GM12878 (cell line): ENCODE results near the gene COTL1. TPM values are rescaled to one million over a fixed set of nuclear protein-coding genes. Genes with fewer than 3 reads are reported as not detected.

ENCODE experiments used
- ATAC-seq: fragments of 200-7000 bp; cut with Tn5 transposase; 3 replicates; pipeline ENCODE4 v1.9.1; 2020; ENCODE audit warnings: mild to moderate bottlenecking, moderate library complexity
- BruUV-seq: library from RNA; stranded (reverse); fragments of 400-500 nt; replicated peaks from 2 replicates; lab custom pipeline; 2021; lab: Mats Ljungman, UMichigan
- CTCF ChIA-PET: fragments of 300-600 bp; sonication (Branson Sonifier 250); formaldehyde crosslinking; extraction: SDS; loops from one replicate; lab custom pipeline; 2021; ENCODE audit warnings: inconsistent platforms; lab: Yijun Ruan, JAX
- POLR2A ChIA-PET: fragments of 350-600 bp; formaldehyde crosslinking; extraction: SDS; loops from one replicate; lab custom pipeline; 2021; ENCODE audit warnings: inconsistent platforms; lab: Charles Lee
- RAD21 ChIA-PET: fragments of 300-600 bp; sonication (Branson Sonifier 250); formaldehyde crosslinking; loops from one replicate; lab custom pipeline; 2023; ENCODE audit warnings: antibody characterized with exemption; ENCODE audit not compliant: unreplicated experiment; lab: Charles Lee
- SMC1A ChIA-PET: fragments of 300-600 bp; sonication (Branson Sonifier 250); formaldehyde crosslinking; loops from one replicate; lab custom pipeline; 2023; ENCODE audit not compliant: unreplicated experiment, uncharacterized antibody; lab: Charles Lee
- DNase-seq: peaks from one replicate; pipeline ENCODE4 v3.0.0-alpha.2; 2011; ENCODE audit warnings: low read depth, low spot score
- FAIRE-seq: peaks from 3 replicates; lab custom pipeline; 2011; peaks lifted over from hg19 to GRCh38; lab: Jason Lieb, UNC
- H2AFZ ChIP-seq: 2 replicates; pipeline ENCODE4 v1.6.0; 2011; ENCODE audit warnings: low read depth, low read length, control low read depth; ENCODE audit not compliant: control insufficient read depth
- H3K27ac ChIP-seq: 2 replicates; pipeline ENCODE4 v1.5.1; 2011; ENCODE audit warnings: control low read depth; ENCODE audit not compliant: control insufficient read depth, insufficient read depth
- H3K27me3 ChIP-seq, 2 experiments: replicated peaks in 1 of 2; 2 replicates each; pipeline versions ENCODE4 v1.6.0 to v1.6.1; 2011; ENCODE audit warnings: low read length in 1 of 2; ENCODE audit not compliant: control insufficient read depth in 2 of 2, insufficient read depth in 2 of 2
- H3K36me3 ChIP-seq, 2 experiments: 2 replicates each; pipeline ENCODE4 v1.5.1; 2011; ENCODE audit warnings: low read length in 1 of 2; ENCODE audit not compliant: control insufficient read depth in 2 of 2, insufficient read depth in 2 of 2
- H3K4me1 ChIP-seq: 2 replicates; pipeline ENCODE4 v1.6.1; 2011; ENCODE audit warnings: mild to moderate bottlenecking, low read length, moderate library complexity, mixed read lengths; ENCODE audit not compliant: control insufficient read depth, insufficient read depth
- H3K4me2 ChIP-seq: 2 replicates; pipeline ENCODE4 v1.6.0; 2011; ENCODE audit warnings: control low read depth; ENCODE audit not compliant: control insufficient read depth, insufficient read depth
- H3K4me3 ChIP-seq: fragments of 200-600 bp; sonication (generic); 2 replicates; pipeline ENCODE4 v1.5.1; 2016
- H3K79me2 ChIP-seq: 2 replicates; pipeline ENCODE4 v1.6.0; 2011; ENCODE audit warnings: low read length; ENCODE audit not compliant: control insufficient read depth, insufficient read depth
- H3K9ac ChIP-seq: 2 replicates; pipeline ENCODE4 v1.8.0; 2011; ENCODE audit warnings: low read length, control low read depth, mixed read lengths; ENCODE audit not compliant: control insufficient read depth, insufficient read depth
- H3K9me3 ChIP-seq: replicated peaks from 3 replicates; pipeline ENCODE4 v1.5.1; 2011; ENCODE audit warnings: mild to moderate bottlenecking, low read length; ENCODE audit not compliant: control insufficient read depth, insufficient read depth
- H4K20me1 ChIP-seq: 2 replicates; pipeline ENCODE4 v1.6.0; 2011; ENCODE audit not compliant: control insufficient read depth, insufficient read depth
- ATF3 ChIP-seq: IDR thresholded peaks from 2 replicates; pipeline ENCODE4 v1.6.1; 2011; ENCODE audit warnings: low read depth, mild to moderate bottlenecking, low read length, moderate library complexity, borderline replicate concordance; ENCODE audit errors: extremely low read depth
- BCL11A ChIP-seq: IDR thresholded peaks from 2 replicates; pipeline ENCODE4 v1.6.1; 2011; ENCODE audit warnings: low read depth, low read length
- CBFB ChIP-seq: IDR thresholded peaks from 2 replicates; pipeline ENCODE4 v1.6.1; 2016; ENCODE audit warnings: antibody characterized with exemption, low read depth
- CBX5 ChIP-seq: sonication (generic); IDR thresholded peaks from 2 replicates; pipeline ENCODE4 v1.6.1; 2016; ENCODE audit warnings: low read depth, moderate library complexity, mild to moderate bottlenecking, inconsistent platforms
- FOXM1 ChIP-seq: IDR thresholded peaks from 2 replicates; pipeline ENCODE4 v1.6.1; 2012; ENCODE audit warnings: low read depth, mild to moderate bottlenecking, inconsistent platforms, low read length, moderate library complexity
- IKZF1 ChIP-seq: fragments of 450-650 bp; conservative IDR thresholded peaks from 2 replicates; pipeline ENCODE4 v1.6.1; 2017; ENCODE audit warnings: antibody characterized with exemption, mild to moderate bottlenecking
- MEF2B ChIP-seq: fragments of 450-650 bp; IDR thresholded peaks from 2 replicates; pipeline ENCODE4 v1.6.1; 2018; ENCODE audit warnings: mild to moderate bottlenecking, moderate library complexity; ENCODE audit not compliant: partially characterized antibody, poor library complexity, severe bottlenecking
- MYB ChIP-seq: fragments of 150-350 bp; IDR thresholded peaks from 2 replicates; pipeline ENCODE4 v1.6.1; 2014; ENCODE audit warnings: mild to moderate bottlenecking, low read depth, low read length, borderline replicate concordance
- PKNOX1 ChIP-seq: fragments of 450-650 bp; IDR thresholded peaks from 2 replicates; pipeline ENCODE4 v1.6.1; 2016; ENCODE audit warnings: mild to moderate bottlenecking
- SIN3A ChIP-seq: IDR thresholded peaks from 2 replicates; pipeline ENCODE4 v1.6.1; 2012; ENCODE audit warnings: low read depth, low read length, improper control_type of control experiment
- SPI1 ChIP-seq: IDR thresholded peaks from 2 replicates; pipeline ENCODE4 v1.6.1; 2011; ENCODE audit warnings: low read depth, mild to moderate bottlenecking, low read length, moderate library complexity, borderline replicate concordance; ENCODE audit not compliant: insufficient read depth
- TBL1XR1 ChIP-seq: IDR thresholded peaks from 2 replicates; pipeline ENCODE4 v1.6.1; 2012; ENCODE audit warnings: low read depth, low read length, improper control_type of control experiment
- TCF7 ChIP-seq: IDR thresholded peaks from 2 replicates; pipeline ENCODE4 v1.6.1; 2014; ENCODE audit warnings: antibody characterized with exemption, borderline replicate concordance
- ZSCAN29 ChIP-seq: fragments of 450-650 bp; IDR thresholded peaks from 2 replicates; pipeline ENCODE4 v1.6.1; 2017; ENCODE audit warnings: mild to moderate bottlenecking, moderate library complexity
- WGBS: methylation state at CpG from one replicate; pipeline ENCODE4 v1.1.6; 2016; ENCODE audit warnings: low lambda C conversion rate; ENCODE audit not compliant: insufficient replicate concordance, insufficient coverage; ENCODE audit errors: missing lambda C conversion rate; 5-methylcytosine and 5-hydroxymethylcytosine counted together
- in situ Hi-C: fragments of 300-500 bp; cut with MboI; formaldehyde crosslinking; loops from 9 replicates; pipeline ENCODE4 v1.14.3; 2018; ENCODE audit warnings: mixed read lengths
- intact Hi-C: fragments of 100-400 bp; cut with micrococcal nuclease; formaldehyde crosslinking; loops from one replicate; pipeline ENCODE4 v1.14.2; 2022; ENCODE audit not compliant: unreplicated experiment
- polyA plus RNA-seq, 11 experiments: library from polyadenylated mRNA; depleted of rRNA in 4 of 11; unstranded in 6 of 11; stranded (reverse) in 5 of 11; fragments of >200 nt; fragmentation: Nextera tagmentation in 4 of 11; fragmentation: Illumina TruSeq in 1 of 11; extraction: Ambion mirVana in 4 of 11; extraction: Trizol in 1 of 11; gene quantifications; 1 replicate in 1 of 11; 2 replicates in 10 of 11; pipeline versions ENCODE4 v1.2.1 to v1.2.3, GENCODE V29; 2011 to 2016; ENCODE audit warnings: inconsistent platforms in 2 of 11, missing spikeins in 2 of 11, low read depth in 1 of 11
- total RNA-seq, 4 experiments: library from RNA; depleted of rRNA in 3 of 4; stranded (reverse); fragments of >200 nt in 3 of 4; fragmentation: Illumina TruSeq in 1 of 4; extraction: Trizol in 1 of 4; gene quantifications; 2 replicates each; pipeline versions ENCODE4 v1.2.1 to v1.2.3, GENCODE V29; 2013 to 2021
- TF ChIP-seq, protein P1 (sequence below): fragments of 450-650 bp; IDR thresholded peaks from 2 replicates; pipeline ENCODE4 v1.6.1; 2017; ENCODE audit warnings: mild to moderate bottlenecking

The COTL1 gene
- total and polyA plus RNA-seq, 10 of the 15 experiments (the other 5 are each of a cell fraction or from before 2014, with no cell fraction given) = 140 to 894 (median 330) TPM

- H3K27ac ChIP-seq = no peak overlapping the region
- BruUV-seq = no TSS peak
- peaks cover 68% of the 10 kb centered on the region for H3K79me2 ChIP-seq
- no peak overlapping the region for H3K9ac ChIP-seq
- ChIA-PET RAD21 (interaction anchor here (0.7 kb wide), 1 partner anchor 16 kb away, joined by 3 read pairs; no protein-coding TSS in a partner anchor), CTCF (interaction anchor here (0.9 kb wide), 1 partner anchor 67 kb away, joined by 3 read pairs; no protein-coding TSS in a partner anchor), SMC1A (interaction anchor here (1.0 kb wide), 1 partner anchor 41 kb away, joined by 4 read pairs; no protein-coding TSS in a partner anchor), POLR2A (interaction anchor here (1.1 kb wide), 1 partner anchor 11 kb away, joined by 3 read pairs; no protein-coding TSS in a partner anchor)
- peaks cover 24 to 25% of the 10 kb centered on the region in 2 experiments for H3K36me3 ChIP-seq
- in situ Hi-C loops = no loop called here
- H3K4me2 ChIP-seq = no peak overlapping the region
- DNase-seq = no peak
- no peak overlapping the region for H2AFZ ChIP-seq
- H3K4me1 ChIP-seq = peaks cover 24% of the 10 kb centered on the region
- ATAC-seq = no peak
- intact Hi-C loops = no loop called here
- no peaks in the 10 kb centered on the region for H4K20me1 ChIP-seq
- 29% methylated on average over 8 of the region's 8 CpGs for WGBS
- no peaks in the 10 kb centered on the region for H3K9me3 ChIP-seq
- H3K4me3 ChIP-seq = no peak overlapping the region
- TF ChIP-seq ZSCAN29 (no peak), MYB (no peak), TBL1XR1 (no peak), TCF7 (no peak), CBX5 (no peak), MEF2B (no peak), FOXM1 (no peak), SIN3A (no peak), CBFB (no peak), SPI1 (no peak), BCL11A (no peak), PKNOX1 (no peak), ATF3 (no peak), IKZF1 (no peak)
- TF ChIP-seq, protein P1, sequence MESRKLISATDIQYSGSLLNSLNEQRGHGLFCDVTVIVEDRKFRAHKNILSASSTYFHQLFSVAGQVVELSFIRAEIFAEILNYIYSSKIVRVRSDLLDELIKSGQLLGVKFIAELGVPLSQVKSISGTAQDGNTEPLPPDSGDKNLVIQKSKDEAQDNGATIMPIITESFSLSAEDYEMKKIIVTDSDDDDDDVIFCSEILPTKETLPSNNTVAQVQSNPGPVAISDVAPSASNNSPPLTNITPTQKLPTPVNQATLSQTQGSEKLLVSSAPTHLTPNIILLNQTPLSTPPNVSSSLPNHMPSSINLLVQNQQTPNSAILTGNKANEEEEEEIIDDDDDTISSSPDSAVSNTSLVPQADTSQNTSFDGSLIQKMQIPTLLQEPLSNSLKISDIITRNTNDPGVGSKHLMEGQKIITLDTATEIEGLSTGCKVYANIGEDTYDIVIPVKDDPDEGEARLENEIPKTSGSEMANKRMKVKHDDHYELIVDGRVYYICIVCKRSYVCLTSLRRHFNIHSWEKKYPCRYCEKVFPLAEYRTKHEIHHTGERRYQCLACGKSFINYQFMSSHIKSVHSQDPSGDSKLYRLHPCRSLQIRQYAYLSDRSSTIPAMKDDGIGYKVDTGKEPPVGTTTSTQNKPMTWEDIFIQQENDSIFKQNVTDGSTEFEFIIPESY = no peak
- no peak for FAIRE-seq
- H3K27me3 ChIP-seq = no peaks in the 10 kb centered on the region
These were observed 36.7 kb downstream of the COTL1 start for GRCh38 chr16:84581158-84581557.
